Stimulated activated CD4-positive, alpha-beta T cell treated with anti-CD3 and anti-CD28 coated beads, Interleukin-1b, Interleukin-23, amount 100 ng/mL, for 48 hours (primary cell): ENCODE results near the gene PASD1.
"Not testable (repeated sequence)": the region's sequence is repeated elsewhere in the genome, so short reads cannot be mapped to it uniquely, and the experiment has no call there.

Experiments used
- DNase-seq: peaks from one replicate; pipeline ENCODE4 v3.0.0-alpha.2; 2020

The PASD1 gene

GRCh38 chrX:151631822-151632221, 68.3 kb downstream of the PASD1 start:
- no peak for DNase-seq

GRCh38 chrX:151633157-151633556, 69.7 kb downstream of the PASD1 start:
- DNase-seq: no peak

- no peak for DNase-seq
Observed at GRCh38 chrX:151634937-151635336, 71.5 kb downstream of the PASD1 start.

- DNase-seq: no peak
Observed at GRCh38 chrX:151641564-151641963, 78.1 kb downstream of the PASD1 start.

- no peak for DNase-seq
Observed at GRCh38 chrX:151675121-151675746, 111.8 kb downstream of the PASD1 start.

- no peak for DNase-seq
Observed at GRCh38 chrX:151676196-151676595, 112.7 kb downstream of the PASD1 start.

- DNase-seq: no peak
Observed at GRCh38 chrX:151679798-151680402, 116.4 kb downstream of the PASD1 start.

GRCh38 chrX:151680805-151681204, 117.3 kb downstream of the PASD1 start:
- peak; percentile 44 for DNase-seq

- no peak for DNase-seq
Observed at GRCh38 chrX:151687635-151688034, 124.2 kb downstream of the PASD1 start.

- DNase-seq: no peak
Observed at GRCh38 chrX:151688695-151689094, 125.2 kb downstream of the PASD1 start.

- no peak for DNase-seq
Observed at GRCh38 chrX:151692825-151693224, 129.3 kb downstream of the PASD1 start.

- DNase-seq: no peak
Observed at GRCh38 chrX:151694121-151694520, 130.6 kb downstream of the PASD1 start.

- DNase-seq: no peak
Observed at GRCh38 chrX:151694661-151695582, 131.4 kb downstream of the PASD1 start, which contains the start of gene PRRG3. Gene PRRG3, plus strand, starts transcription at chrX:151695458. Its CDS starts 3,357 bp downstream, at chrX:151698815.

GRCh38 chrX:151695583-151696340, 132.3 kb downstream of the PASD1 start:
- no peak for DNase-seq

GRCh38 chrX:151697082-151697481, 133.6 kb downstream of the PASD1 start:
- not testable (repeated sequence) for DNase-seq

GRCh38 chrX:151697522-151697921, 134.0 kb downstream of the PASD1 start:
- DNase-seq: no peak

GRCh38 chrX:151698485-151698884, 135.0 kb downstream of the PASD1 start:
- DNase-seq: no peak

- no peak for DNase-seq
Observed at GRCh38 chrX:151699746-151700145, 136.3 kb downstream of the PASD1 start.

- DNase-seq: no peak
Observed at GRCh38 chrX:151700581-151700980, 137.1 kb downstream of the PASD1 start.

- no peak for DNase-seq
Observed at GRCh38 chrX:151701071-151701470, 137.6 kb downstream of the PASD1 start.

- no peak for DNase-seq
Observed at GRCh38 chrX:151701531-151701930, 138.1 kb downstream of the PASD1 start.

GRCh38 chrX:151702026-151702714, 138.7 kb downstream of the PASD1 start:
- DNase-seq: no peak
